ENCODE data around the gene GALNT14. TPM values are rescaled to one million over a fixed set of nuclear protein-coding genes. Genes with fewer than 3 reads are reported as not detected.

The GALNT14 gene
- total and polyA plus RNA-seq, 2 donors (not counting 1 experiment from before 2014, with no cell fraction given), result 0.15 to 0.83 TPM

- Histone ChIP-seq H3K4me3 (replicated peaks in 1 of 4; ENCODE audit: control extremely low read depth in 1 of 4, insufficient read depth in 1 of 4, low read depth in 3 of 4, low read length in 4 of 4) (no peak overlapping the region), H3K36me3 (ENCODE audit: control insufficient read depth, insufficient read depth, low read length) (no peaks in the 10 kb centered on the region), H3K4me1 (ENCODE audit: control insufficient read depth, extremely low read depth, insufficient read depth, low read length) (no peaks in the 10 kb centered on the region), H3K79me2 (ENCODE audit: control insufficient read depth, insufficient read depth, low read length) (no peaks in the 10 kb centered on the region), H3K27me3 (ENCODE audit: control insufficient read depth, insufficient read depth, low read length) (no peaks in the 10 kb centered on the region), H3K9ac (ENCODE audit: insufficient read depth, low read length) (no peak overlapping the region), H3K9me3 (ENCODE audit: control insufficient read depth, insufficient read depth, low read depth, low read length) (no peaks in the 10 kb centered on the region), H4K20me1 (ENCODE audit: control insufficient read depth, extremely low read depth, insufficient read depth, low read length) (no peaks in the 10 kb centered on the region), H3K4me2 (ENCODE audit: extremely low read depth, insufficient read depth, low read length) (no peak overlapping the region), H2AFZ (ENCODE audit: low read length) (no peak overlapping the region), H3K27ac (ENCODE audit: insufficient read depth, low read length) (no peak overlapping the region)
- TF ChIP-seq CTCF (conservative IDR thresholded peaks at IDR 0.05 in 1 of 2, IDR thresholded peaks at IDR 0.05 in 1 of 2; ENCODE audit: low read depth in 1 of 2, low read length in 2 of 2) (no peak), EZH2 (IDR thresholded peaks at IDR 0.05; ENCODE audit: low read length, missing control alignments) (no peak)
- no peak for DNase-seq (ENCODE audit: low read depth in 2 of 2)
These were observed 188.8 kb downstream of the GALNT14 start for GRCh38 chr2:30949435-30949834.

- no peak for DNase-seq (ENCODE audit: low read depth in 2 of 2)
- Histone ChIP-seq H3K4me3 (replicated peaks in 1 of 4; ENCODE audit: control extremely low read depth in 1 of 4, insufficient read depth in 1 of 4, low read depth in 3 of 4, low read length in 4 of 4) (no peak overlapping the region), H3K27me3 (ENCODE audit: control insufficient read depth, insufficient read depth, low read length) (no peaks in the 10 kb centered on the region), H3K9ac (ENCODE audit: insufficient read depth, low read length) (no peak overlapping the region), H3K36me3 (ENCODE audit: control insufficient read depth, insufficient read depth, low read length) (no peaks in the 10 kb centered on the region), H3K27ac (ENCODE audit: insufficient read depth, low read length) (no peak overlapping the region), H3K79me2 (ENCODE audit: control insufficient read depth, insufficient read depth, low read length) (no peaks in the 10 kb centered on the region), H3K4me2 (ENCODE audit: extremely low read depth, insufficient read depth, low read length) (no peak overlapping the region), H2AFZ (ENCODE audit: low read length) (no peak overlapping the region), H4K20me1 (ENCODE audit: control insufficient read depth, extremely low read depth, insufficient read depth, low read length) (no peaks in the 10 kb centered on the region), H3K4me1 (ENCODE audit: control insufficient read depth, extremely low read depth, insufficient read depth, low read length) (no peaks in the 10 kb centered on the region), H3K9me3 (ENCODE audit: control insufficient read depth, insufficient read depth, low read depth, low read length) (no peaks in the 10 kb centered on the region)
- TF ChIP-seq CTCF (conservative IDR thresholded peaks at IDR 0.05 in 1 of 2, IDR thresholded peaks at IDR 0.05 in 1 of 2; ENCODE audit: low read depth in 1 of 2, low read length in 2 of 2) (no peak), EZH2 (IDR thresholded peaks at IDR 0.05; ENCODE audit: low read length, missing control alignments) (no peak)
These were observed 189.4 kb downstream of the GALNT14 start for GRCh38 chr2:30948857-30949256.

DNA sequence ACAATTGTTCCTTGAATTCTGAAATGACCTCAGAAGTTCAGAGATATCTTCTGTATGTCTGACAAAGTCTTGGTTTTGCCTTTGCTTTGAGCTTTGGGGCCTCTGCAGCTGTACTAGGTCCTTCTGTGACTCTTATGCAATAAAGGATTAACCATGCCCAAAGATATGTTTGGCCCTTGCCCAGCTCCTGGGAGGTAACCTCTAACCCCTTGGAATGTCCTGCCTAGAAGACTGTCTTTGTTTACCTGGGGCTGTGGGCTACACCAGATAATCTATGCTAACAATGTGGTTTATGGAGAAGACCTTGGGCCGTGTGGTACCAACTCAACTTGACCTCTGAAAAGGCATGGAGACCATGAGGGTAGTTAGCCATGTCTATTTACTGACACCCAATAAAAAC lies 190.1 kb downstream of the GALNT14 start:
- no peak overlapping the region for H2AFZ ChIP-seq (ENCODE audit: low read length)
- no peak overlapping the region for H3K4me3 ChIP-seq (replicated peaks in 1 of 4; ENCODE audit: control extremely low read depth in 1 of 4, insufficient read depth in 1 of 4, low read depth in 3 of 4, low read length in 4 of 4)
- H3K79me2 ChIP-seq (ENCODE audit: control insufficient read depth, insufficient read depth, low read length), result no peaks in the 10 kb centered on the region
- no peaks in the 10 kb centered on the region for H3K9me3 ChIP-seq (ENCODE audit: control insufficient read depth, insufficient read depth, low read depth, low read length)
- H3K9ac ChIP-seq (ENCODE audit: insufficient read depth, low read length), result no peak overlapping the region
- H3K4me2 ChIP-seq (ENCODE audit: extremely low read depth, insufficient read depth, low read length), result no peak overlapping the region
- H3K27ac ChIP-seq (ENCODE audit: insufficient read depth, low read length), result no peak overlapping the region
- no peak for DNase-seq (ENCODE audit: low read depth in 2 of 2)
- TF ChIP-seq CTCF (conservative IDR thresholded peaks at IDR 0.05 in 1 of 2, IDR thresholded peaks at IDR 0.05 in 1 of 2; ENCODE audit: low read depth in 1 of 2, low read length in 2 of 2) (no peak), EZH2 (IDR thresholded peaks at IDR 0.05; ENCODE audit: low read length, missing control alignments) (no peak)
- H3K4me1 ChIP-seq (ENCODE audit: control insufficient read depth, extremely low read depth, insufficient read depth, low read length), result no peaks in the 10 kb centered on the region
- H3K36me3 ChIP-seq (ENCODE audit: control insufficient read depth, insufficient read depth, low read length), result no peaks in the 10 kb centered on the region
- no peaks in the 10 kb centered on the region for H4K20me1 ChIP-seq (ENCODE audit: control insufficient read depth, extremely low read depth, insufficient read depth, low read length)
- H3K27me3 ChIP-seq (ENCODE audit: control insufficient read depth, insufficient read depth, low read length), result no peaks in the 10 kb centered on the region

Data from fibroblast of lung (primary cell).